HG03354 (cell line): ENCODE results near the gene AP2A2.
A peak's percentile ranks its signal among the peaks of the same experiment; 100 is the strongest.

ENCODE experiments used
- ATAC-seq: cut with Tn5 transposase; IDR thresholded peaks from one replicate; pipeline ENCODE4 v1.9.1; 2021; ENCODE audit warnings: mild to moderate bottlenecking; ENCODE audit not compliant: unreplicated experiment, poor library complexity, severe bottlenecking

Gene AP2A2

DNA sequence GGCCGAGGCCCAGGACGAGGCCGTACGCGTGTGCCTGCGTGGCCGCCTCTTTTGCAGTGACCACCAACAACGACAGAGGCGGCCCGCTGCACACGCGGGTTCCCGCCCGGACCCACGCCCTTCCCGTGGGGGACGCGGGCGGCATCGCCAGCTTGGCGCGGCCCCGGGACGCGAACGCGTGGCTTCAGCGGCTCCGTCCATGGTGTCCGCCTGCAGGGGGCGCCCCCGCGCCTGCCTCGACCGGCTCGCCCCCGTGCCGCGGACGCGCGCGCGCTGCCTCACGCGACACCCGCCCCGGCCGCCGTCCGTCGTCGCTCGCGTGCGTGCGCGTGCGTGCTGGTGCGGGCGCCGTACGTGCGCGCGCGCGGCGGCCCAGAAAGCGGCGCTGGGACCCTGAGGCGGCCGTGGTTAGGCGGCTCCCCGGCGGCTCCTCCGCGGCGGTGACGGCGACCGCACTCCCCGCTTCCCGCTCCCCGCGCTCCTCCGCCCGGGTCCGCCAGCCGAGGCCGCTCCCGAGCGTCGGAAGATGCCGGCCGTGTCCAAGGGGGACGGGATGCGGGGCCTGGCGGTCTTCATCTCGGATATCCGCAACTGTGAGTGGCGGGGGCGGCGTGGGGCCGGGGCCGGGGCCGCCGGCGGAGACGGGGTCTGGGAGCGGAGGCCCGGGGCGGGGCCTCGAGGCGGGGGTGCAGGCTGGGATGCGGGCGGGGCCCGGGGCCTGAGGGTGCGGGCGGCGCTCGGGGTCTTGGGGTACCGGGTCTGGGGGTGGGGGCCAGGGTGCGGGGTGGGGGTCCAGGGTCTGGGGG, at the start of gene AP2A2:
Gene AP2A2, plus strand, starts transcription at position 375 of the 806 bp plus-strand sequence. Its CDS starts 152 bp downstream, at position 527.
- peak; percentile 70 for ATAC-seq

DNA sequence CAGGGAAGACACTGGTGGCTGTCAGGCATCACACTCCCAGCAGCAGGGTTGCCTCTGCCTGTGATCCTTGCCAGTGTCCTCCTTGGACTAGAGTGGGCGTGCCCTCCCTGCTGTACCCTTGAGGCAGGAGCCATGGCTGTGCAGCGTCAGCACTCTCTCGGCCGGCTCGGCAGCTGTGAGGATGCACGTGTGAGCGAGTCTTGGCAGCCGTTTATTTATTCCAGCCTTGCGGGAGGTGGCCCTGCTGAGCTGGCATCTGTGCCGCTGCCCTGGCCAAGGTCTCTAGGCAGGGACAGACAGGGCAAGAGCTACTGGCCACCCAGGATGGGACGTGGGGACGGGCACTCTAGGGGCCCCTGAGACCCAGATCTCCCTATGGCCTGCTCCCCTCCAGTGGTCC, 49.1 kb upstream of the AP2A2 start:
- no peak for ATAC-seq

DNA sequence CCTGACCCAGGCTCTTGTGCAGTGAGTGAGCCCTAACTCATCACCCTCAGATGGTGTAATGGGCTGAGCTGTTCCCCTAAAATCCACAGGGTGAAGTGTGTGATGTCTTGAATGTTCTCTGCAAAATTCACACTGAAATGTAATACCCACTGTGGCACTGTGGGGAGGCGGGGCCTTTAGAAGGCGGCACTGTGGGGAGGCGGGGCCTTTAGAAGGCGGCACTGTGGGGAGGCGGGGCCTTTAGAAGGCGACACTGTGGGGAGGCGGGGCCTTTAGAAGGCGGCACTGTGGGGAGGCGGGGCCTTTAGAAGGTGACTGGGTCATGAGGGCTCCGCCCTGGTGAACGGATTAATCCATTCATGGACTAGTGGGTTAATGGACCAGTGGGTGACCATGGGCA, 48.1 kb upstream of the AP2A2 start:
- ATAC-seq, result no peak

DNA sequence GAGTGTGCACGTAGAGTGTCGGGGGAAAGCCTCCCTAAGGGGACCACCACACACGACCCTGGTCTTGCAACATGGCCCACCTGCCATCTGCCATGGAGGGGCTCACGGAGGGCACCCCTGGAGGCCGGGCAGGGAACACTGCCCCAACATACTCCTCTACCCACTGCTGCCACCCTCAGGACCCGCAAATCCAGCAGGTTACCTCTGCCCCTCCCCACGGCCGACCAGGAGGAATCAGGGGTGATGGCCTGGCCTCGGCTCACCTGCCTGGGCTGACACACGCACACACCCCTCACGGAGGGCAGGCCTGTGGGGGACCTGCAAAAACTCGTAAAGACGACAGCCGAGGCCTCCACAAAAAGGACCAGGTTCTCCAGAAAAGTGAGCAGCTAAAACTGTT, 45.2 kb upstream of the AP2A2 start:
- ATAC-seq, result no peak

DNA sequence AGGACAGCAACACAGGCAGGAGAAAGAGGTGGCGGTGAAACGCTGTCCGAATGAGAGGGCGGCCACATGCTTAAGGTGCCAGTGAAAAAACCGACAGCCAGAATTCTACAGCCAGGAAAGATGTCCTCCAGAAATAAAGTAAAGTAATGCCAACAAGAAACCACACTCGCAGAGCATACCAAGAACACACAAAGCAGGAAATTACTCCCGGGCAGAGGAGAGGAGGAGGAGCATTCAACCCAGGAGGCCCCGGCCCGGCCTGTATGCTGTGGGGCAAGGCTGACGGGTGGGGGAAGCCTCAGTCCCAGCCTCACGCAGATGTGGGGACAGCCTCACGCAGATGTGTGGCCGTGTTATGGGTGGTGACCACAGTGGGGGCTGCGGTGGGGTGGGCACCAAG, 43.1 kb upstream of the AP2A2 start:
- ATAC-seq, result no peak

DNA sequence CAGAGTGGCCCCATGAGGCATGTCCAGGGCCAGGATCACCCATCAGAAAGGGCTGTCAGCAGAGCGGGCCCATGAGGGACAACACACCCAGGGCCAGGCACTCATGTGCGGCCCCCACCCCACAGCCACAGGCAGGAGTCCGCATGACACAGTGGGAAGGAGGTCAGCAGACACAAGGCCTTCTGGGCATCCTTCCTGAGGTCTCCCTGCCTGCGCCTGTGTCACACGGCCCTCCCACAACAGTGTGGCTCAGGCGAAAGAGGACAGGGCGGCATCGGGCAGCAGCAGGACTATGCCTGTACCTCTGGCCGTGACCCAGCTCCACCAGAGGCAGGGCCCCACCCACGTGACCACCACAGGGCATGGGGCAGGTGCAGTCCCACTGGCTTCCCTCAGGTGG, 42.1 kb upstream of the AP2A2 start:
- ATAC-seq, result no peak

DNA sequence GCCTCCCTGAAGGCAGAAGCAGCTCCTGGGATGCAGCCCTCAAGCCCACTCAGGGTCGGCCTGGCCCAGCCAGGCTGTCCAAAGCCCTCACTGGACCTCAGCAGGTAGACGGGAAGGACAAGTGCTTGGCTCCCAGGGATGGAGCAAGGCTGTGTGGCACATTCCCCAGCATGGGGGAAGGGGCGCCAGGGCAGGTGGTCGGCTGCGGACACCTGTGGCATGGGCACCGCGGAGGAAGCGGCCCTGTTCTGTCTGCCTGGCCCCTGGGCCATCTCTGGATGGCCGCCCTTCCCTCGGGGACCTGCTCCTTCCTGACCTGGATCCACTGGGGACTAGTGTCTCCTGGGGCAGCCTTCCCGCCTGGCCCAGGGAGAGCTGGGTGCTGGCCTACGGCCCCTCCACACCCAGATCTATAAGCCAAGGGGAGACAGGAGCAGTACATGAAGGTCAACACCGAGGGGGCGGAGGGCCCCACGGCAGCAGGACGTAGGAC, 41.0 kb upstream of the AP2A2 start:
- no peak for ATAC-seq

DNA sequence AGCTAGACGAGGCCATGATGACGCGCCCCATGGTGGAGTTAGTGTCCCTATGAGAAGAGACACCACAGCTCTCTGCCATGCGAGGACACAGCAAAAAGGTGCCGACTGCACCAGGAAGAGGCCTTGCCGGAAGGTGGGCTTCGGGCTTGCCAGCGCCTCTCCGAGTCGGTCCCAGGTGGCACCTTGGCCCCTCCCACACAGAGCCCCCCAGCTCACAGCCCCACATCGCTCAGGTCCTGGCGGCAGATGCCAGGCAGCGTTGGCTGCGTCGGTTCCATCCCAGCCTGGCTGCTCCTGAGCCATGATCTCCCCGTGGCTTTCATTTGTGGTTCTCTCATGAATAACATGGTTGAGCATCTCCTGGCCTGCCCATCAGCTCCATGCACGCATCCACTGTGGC, 39.1 kb upstream of the AP2A2 start:
- no peak for ATAC-seq

DNA sequence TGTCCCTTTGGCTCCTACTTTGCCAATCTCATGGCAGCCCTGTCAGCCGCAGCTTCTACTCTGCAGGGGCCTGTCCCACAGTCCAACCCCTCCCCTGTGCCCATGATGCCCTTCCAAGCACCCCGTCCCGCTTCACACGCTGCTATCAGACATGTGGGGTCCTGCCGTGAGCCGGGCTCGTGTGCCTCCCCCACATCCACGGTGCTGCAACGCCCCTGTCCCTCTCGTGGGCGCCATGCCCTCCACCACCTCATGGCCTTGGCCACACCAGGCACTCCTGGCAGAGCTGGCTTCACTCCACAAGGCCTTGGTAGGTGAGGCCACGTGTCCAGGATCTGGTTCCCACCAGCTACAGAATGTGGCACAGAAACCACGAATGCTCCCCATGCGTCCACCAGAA, 38.1 kb upstream of the AP2A2 start:
- ATAC-seq, result no peak

DNA sequence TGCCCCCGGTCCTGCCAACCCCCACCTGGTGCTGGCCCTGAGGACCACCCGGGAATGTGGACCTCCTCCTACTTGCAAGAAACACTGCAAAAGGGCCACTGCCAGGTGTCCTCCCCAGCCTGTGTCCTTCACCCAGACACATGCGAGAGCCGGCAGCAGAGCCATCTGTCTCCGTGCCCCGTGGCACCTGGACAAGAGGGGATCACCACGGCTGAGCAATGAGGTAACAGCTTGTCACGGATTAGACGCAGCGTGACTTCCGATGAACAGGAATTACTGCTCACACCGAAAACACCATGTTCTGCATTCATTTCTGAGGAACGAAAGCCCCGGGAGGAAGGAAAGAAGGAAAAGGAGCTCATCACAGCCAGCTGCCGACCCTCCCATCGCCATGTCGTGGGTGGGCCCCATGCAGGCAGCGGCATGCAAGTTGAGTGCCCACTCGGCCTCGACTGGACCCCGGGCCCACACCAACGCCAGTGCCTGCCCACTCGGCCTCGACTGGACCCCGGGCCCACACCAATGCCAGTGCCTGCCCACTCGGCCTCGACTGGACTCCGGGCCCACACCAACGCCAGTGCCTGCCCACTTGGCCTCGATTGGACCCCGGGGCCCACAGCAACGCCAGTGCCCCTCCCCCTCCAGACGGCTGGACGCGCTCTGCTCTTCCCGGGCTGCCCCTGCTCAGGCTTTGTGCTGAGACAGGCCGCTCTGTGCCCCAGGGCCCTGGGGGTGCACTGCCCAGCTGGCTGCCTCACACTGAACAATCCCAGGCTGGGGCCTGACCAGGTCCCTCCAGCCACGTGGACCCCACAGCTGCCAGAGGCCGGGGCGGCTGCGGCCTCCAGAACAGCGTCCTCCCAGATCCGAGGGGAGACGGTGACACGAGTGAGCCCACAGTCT, 37.1 kb upstream of the AP2A2 start:
- ATAC-seq, result no peak

DNA sequence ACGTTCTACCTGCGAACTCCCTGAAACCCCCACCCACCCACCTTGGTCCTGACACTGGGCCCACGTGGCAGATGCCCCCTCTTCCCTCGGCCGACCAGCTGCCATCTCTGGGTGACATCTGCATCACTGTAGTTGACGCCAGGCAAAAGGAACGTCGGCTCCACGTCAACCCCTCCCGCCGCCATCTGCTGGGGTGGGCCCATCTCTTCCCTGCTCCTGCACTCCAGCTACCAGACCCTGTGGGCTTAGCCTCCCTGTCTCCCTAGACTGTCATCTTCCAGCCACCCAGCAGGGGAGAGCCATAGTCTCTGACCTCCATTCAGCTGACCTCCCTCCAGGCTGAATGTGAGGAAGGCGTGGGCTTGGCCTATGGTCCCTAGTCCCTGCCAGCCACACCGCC, 36.4 kb upstream of the AP2A2 start:
- no peak for ATAC-seq

DNA sequence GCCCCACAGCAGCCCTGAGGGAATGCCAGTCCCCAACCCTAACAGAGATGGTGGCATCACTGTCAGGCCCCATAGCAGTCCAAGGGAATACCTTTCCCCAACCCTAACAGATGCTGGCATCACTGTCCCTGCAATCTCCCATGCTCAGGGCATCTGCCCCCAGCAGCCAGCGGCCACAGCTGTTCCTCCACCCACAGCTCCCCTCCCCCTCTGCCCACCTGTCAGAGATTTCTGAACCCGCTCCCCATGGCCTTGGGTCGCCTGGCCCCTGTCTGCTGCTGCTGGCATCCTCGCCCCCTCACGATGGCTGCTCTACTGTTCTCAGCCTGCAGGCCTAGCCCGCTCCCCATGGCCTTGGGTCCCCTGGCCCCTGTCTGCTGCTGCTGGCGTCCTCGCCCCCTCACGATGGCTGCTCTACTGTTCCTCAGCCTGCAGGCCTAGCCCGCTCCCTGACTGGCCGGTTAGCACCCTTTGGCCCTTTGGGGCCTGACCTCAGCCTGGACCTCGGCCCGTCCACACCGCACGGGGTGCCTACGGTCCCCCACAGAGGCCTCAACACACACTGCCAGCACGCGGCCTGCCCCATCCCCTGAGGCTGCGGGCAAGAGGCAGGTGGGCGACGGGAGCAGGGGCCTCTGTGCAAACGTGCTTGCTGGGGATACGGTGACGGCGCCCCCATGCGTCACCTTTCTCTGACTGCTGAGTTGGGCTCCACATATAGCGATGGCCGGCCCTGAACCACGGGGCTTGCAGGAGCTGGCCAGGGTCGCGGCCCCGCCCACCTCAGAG, 35.8 kb upstream of the AP2A2 start:
- ATAC-seq, result no peak

DNA sequence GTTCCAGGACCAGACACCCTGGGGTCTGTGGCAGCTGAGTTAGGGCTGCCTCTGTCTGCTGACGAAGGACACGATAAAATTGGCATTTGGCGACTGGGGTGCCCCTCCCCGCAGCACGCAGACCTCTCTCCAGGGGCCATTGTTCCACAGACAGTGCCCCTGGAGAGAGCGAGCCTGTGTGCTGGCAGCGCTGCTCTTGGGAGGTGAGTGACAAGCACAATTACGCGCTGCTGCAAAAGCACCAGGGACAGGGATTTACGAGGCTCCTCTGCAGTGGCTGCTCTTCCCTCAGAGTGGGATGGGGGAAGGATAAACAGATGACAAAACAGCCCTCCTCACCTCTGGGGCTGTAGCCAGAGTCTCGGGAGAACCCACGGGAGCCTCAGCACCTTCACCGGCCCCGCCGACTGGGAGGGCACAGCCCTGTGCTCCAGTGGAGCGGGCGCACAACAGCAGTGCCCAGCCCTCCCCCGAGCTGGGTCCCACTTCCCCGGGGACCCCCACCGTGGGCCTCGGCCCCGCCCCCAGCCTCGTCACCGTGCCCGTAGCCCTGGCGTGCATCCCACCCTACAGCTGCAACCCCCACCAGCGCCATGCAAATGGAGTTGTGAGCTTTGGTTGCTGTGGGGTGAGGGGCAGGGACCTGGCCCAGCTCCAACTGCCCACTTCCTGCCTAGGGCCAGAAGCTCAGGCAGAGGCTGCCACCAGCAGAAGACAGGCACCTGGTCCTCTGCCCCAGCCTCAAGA, 34.7 kb upstream of the AP2A2 start:
- no peak for ATAC-seq

DNA sequence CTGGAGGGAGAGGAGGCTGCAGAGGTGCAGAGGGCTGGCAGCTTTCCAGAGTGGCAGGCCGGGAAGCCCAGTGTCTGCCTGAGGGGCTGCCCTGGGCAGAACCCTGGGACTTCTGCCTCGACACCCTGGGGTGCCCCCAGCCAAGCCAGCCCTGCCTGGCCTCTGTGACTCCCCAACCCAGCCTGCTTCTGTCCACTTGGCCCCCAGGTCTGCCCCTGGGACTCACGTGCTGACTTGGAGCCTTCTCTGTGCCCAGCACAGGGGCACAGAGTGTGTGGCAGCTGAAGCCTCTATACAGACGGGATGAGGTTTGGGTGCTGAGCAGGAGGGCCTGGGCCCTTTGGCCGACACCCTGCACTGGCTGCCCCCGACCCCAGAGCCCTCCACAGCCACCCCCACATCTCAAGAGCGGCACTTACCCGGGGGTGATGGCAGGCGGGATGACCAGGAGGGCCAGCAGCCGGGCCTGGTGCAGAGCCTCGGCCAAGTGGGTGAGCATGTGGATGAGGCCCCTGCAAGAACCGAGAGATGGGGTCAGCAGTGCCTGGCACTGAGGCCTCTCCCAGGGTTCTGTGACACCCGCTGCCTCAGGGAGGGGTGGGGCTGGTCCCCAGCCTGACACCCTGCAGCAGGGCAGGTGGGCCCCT, 32.5 kb upstream of the AP2A2 start:
- no peak for ATAC-seq

DNA sequence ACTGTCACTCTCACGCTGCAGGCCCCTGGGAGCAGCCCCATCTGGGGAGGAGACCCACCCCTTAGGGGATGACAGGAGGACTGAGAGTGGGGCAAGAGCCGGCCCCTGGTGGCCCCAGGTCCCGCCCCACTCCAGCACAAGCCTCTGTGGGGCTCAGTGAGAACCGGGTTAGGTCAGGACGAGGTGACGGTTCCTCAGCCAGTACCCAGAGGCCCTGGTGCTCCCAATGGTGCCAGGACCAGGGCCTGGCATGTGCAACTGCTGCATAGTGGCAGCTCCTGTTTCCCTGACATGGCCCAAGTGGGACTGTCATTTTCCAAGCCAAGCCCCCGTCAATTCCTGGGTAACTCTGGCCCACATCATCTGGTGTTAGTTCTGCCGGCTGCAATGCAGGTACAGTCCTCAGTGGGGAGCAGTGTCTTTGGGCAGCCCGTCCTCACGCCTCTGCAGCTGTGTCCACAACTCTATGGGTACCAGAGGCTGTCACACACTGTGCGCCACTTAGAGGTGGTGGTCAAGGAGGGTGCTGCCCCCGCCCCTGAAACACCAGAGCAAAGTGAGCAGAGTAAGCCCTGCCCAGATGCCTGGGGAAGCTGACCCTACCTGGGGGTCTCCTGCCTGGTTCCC, 31.0 kb upstream of the AP2A2 start:
- ATAC-seq, result no peak

DNA sequence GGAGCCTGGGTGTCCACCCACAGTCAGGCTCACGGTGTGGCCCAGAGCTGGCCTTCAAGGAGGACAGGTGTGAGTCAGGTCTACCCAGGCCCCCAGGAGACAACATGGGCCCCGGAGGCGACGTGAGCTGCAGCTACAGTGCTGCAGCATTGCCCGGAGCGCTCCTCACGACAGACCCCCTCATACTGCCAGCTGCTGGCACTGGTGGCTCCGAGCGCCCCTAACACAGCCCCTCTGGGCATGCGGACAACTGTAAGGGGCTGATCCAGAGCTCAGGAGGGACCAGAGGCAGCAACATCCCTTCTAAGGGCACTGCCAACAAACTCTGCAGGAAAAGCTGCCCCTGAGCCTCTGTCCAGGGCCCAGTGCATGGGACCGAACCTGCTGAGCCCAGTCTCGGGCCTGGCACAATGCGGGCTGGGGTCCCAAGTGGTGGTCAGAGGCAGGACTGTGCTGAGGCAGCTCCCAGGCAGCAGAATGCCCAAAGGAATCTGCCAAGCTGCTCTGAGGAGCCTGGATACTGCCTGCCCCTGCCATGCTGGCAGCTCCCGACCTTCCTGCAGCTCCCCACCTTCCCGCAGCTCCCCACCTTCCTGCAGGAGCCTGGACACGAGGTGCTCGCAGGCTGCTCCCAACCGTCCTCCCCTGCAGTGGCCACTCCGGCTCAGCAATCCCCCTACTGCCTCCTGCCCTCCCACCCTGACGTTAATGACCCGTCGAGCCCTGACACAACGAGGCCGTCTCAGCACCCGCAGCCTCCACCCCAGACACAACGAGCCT, 30.1 kb upstream of the AP2A2 start:
- ATAC-seq, result no peak

DNA sequence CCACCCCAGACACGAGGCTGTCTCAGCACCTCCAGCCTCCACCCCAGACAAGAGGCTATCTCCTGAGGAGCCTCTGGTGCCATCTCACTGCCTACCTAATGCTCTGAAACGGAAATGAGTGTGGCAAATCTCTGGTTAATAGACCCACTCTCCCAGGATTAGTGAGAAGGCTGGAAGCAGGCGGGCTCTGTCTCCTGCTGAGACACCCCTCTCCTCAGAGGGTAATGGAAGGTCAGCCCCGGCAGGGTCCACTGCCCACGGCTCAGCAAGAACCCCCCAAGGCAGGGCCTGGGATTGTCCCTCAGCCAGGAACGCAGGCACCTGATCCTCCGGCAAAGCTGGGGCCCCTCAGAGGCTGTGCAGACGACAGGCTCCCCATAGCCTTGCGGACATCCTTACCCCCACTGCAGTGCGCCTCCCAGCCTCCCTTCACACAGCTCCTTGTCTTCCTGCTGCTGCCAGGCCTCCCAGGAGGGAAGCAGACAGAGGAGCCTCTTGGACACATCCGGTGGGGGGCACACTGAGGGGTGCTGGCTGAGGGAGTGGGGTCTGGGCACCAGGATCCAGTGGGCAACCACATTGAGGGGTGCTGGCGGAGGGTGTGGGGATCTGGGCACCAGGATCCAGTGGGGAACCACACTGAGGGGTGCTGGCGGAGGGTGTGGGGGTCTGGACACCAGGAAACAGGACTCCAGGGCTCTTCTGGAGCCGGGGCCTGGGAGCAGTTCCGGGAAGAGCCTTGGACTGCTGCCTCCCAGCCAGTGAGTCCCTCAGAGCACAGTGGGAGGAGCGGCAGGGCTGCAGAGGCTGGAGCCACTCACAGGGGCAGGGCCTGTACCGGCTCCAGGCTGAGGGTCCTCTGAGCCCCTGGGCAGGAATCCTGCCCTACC, 28.2 kb upstream of the AP2A2 start:
- no peak for ATAC-seq
